Measurements from ENCODE around the gene KIAA0319L.

Gene KIAA0319L

GRCh38 chr1:35561972-35562680 is 4.9 kb upstream of the KIAA0319L start:
- DNase-seq, result no peak

GRCh38 chr1:35561297-35561971 is 4.2 kb upstream of the KIAA0319L start:
- no peak for DNase-seq

DNA sequence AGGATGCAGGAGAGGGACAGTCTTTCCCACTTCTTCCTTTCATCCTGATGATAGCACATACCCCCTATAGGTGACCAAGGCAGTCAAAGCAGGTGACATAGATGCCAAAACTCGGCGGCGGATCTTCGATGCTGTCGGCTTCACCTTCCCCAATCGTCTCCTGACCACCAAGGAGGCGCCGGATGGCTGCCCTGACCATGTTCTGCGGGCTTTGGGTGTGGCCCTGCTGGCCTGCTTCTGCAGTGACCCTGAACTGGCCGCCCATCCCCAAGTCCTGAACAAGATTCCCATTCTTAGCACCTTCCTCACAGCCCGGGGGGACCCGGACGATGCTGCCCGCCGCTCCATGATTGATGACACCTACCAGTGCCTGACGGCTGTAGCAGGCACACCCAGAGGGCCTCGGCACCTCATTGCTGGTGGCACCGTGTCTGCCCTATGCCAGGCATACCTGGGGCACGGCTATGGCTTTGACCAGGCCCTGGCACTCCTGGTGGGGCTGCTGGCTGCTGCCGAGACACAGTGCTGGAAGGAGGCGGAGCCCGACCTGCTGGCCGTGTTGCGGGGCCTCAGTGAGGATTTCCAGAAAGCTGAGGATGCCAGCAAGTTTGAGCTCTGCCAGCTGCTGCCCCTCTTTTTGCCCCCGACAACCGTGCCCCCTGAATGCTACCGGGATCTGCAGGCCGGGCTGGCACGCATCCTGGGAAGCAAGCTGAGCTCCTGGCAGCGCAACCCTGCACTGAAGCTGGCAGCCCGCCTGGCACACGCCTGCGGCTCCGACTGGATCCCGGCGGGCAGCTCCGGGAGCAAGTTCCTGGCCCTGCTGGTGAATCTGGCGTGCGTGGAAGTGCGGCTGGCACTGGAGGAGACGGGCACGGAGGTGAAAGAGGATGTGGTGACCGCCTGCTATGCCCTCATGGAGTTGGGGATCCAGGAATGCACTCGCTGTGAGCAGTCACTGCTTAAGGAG is 3.3 kb upstream of the KIAA0319L start:
- no peak for DNase-seq

DNA sequence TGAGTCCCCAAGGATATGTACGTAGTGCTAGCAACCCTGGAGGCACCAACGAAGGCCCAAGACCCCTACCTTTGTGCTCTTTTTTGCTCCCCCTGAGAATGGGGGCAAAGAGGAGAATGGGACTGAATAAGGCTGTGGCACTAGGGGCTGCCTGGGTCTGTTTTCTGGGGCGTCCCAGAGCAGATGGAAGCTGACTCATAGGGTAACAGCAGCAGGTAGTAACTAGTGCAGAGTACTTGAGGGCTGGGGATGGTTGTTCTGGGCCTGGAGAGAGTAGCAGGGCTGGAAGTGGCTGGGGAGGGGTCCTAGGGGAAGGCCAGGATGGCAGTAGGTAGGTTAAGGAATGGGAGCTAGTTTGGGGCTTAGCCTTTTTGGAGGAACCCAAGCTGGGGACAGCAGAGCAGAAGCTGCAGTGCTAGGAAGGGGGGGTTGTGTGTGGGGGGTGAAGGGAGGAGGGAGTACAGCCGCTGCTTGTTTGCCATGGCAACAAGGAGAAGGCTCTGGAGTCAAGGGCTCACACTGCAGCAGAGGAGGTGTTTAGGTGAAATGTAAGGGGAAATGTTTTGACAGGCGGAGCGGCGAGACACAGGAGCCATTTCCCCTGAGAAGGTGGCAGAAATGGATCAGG is 2.2 kb upstream of the KIAA0319L start:
- peak; percentile 30 for DNase-seq

DNA sequence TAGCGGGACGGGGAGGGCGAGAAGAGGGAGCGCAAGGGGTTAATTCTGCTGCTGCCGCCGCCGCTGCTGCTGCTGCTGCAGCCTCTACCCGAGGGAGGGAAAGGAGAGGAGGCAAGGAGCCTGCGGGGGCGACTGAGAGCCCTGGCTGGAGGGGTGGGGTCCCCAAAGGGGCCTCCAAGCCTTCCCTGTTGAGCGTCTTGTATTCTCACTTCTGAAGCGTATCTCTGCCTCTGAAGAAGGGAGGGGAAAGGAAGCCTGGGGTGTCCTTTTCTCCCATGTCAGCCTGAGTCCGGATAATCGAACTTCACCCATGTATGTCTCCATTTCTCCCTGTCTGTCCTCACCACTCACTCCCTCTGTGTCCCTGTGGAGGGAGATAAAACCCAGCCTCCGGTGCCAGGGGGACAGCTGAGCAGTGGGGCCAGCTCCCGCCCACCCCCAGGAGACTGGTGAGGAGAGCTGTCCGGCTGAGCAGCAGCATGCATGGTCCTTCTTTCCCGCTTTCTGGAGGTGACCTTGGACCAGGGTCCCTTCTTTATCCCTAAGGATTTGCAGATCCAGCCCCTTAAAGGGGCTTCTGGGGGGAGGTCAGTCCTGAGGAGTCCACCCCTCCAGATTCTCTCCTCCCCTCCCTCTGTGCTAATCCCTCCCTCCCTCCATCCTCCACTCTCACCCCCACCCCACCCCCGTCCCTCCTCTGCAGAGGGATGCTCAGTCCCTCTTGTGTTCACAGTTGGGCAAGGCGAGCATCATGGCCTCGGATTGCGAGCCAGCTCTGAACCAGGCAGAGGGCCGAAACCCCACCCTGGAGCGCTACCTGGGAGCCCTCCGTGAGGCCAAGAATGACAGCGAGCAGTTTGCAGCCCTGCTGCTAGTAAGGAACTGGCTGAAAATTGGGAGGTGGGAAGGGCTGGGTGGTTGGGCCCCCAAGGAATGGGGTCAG is 1.4 kb upstream of the KIAA0319L start:
- DNase-seq, result no peak

DNA sequence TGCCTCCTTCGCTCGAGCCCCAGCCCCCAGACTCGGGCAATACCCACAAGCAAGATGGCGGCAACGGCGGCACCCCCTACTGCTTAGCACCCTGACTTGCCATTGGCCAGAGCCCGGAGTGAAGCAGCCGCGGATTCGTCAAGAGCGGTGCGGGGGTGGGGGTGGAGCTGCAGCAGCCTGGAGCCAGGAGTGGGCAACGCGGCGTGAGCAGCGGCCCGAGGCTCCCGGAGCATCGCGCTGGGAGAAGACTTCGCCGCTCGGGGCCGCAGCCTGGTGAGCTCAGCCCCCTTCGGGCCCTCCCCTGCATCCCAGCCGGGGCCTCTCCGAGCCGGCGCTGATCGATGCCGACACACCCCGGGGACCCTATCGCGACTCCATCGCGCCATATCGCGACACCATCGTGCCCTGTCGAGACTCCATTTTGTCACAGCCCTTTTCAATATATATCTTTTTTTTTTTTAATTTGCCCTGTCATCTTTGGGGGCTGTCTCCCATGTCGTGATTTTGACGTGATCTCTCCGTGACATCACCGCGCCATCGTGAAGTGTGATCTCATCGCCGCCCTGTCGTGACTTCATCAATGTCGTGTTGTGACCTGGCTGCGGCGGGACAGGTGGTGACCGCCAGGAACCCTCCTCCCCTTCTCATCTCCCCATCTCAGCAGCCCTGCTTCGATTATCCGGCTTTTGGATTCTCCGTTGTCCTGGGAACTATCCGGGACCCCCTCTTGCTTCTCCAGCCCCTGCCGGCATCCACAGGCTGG is 589 bp upstream of the KIAA0319L start, which contains the start of gene NCDN:
TSS of gene NCDN (plus strand) at position 189 of the 763 bp plus-strand sequence. CDS start at position 581, 392 bp downstream.
- peak; percentile 92 for DNase-seq

DNA sequence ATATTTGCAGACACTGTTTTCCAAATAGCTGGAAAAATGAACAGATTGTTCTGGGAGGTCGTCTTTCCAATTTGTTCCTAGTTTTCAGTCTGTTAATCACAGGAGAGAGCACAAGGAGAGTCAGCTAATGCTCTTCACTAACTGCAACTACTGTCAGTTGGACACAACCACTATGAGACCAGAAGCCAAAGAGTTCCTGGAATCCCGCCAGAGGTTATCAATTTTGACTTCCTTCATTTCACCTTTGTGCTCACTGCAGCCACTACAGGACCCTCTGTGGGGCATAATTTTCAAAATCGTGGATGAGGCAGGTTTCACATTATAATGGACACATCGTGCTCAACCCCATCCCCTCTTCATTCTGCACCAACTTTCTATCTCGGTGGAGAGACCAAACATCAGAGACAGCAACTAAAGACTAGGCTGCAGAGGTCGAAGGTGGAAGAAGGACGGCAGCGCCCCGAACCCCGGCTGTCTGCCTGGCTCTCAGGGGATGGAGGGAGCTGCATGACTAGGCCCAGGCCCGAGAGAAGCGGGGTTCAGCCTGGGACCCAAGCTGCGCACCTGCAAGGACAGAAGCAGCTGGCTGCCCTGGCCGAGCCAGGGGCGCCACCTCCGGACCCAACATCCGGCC is 602 bp downstream of the KIAA0319L start:
- DNase-seq, result no peak

DNA sequence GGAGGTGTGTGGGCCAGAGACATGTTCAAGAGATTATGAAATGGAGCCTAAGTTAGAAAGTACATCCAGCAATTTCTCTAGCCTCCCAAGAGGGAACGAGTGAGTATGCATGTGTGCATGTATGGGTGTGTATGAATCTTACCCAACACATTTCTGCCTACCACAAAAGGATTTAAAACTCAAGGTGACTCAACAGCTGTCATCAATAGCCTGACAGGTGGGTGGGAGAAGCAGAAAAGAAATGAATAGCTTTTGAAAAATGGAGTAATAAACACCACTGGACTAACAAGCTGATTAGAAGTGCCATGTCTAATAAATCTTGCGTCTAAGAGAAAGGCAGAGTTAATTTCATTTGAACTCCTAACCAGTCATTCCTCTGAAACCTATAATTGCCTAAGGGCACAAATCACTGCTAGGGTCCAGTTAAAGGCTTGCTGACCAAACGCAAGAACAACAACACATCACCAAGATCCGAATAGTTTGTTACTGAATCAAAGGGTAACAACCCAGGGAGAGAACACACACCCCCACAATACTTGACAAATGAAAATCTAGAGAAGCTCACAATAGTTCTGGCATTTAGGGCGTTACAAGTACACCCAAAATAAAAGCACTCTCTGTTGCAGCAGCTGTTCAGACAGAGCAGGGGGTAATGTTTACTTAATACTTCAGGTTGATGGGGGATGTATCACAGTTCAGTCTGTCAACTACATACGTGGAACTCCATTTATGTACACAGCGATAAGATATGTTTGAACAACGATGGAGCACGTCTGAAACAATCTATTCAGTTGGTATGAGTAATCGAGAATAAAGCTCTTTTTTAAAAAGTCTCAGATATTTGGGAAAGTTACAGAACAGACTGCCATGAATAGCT is 1.4 kb downstream of the KIAA0319L start:
- no peak for DNase-seq

GRCh38 chr1:35555212-35555584 is 2.0 kb downstream of the KIAA0319L start:
- no peak for DNase-seq

GRCh38 chr1:35554266-35555211 is 2.7 kb downstream of the KIAA0319L start:
- no peak for DNase-seq

- no peak for DNase-seq
Measured at GRCh38 chr1:35553851-35554250, 3.4 kb downstream of the KIAA0319L start.

- no peak for DNase-seq
Measured at GRCh38 chr1:35546614-35547013, 10.6 kb downstream of the KIAA0319L start.

- DNase-seq, result peak; percentile 55
Measured at GRCh38 chr1:35544976-35545375, 12.2 kb downstream of the KIAA0319L start.

GRCh38 chr1:35539824-35540261 is 17.4 kb downstream of the KIAA0319L start:
- no peak for DNase-seq

- DNase-seq, result peak; percentile 21
Measured at GRCh38 chr1:35539073-35539823, 18.0 kb downstream of the KIAA0319L start.

- DNase-seq, result no peak
Measured at GRCh38 chr1:35537806-35538205, 19.4 kb downstream of the KIAA0319L start.

DNA sequence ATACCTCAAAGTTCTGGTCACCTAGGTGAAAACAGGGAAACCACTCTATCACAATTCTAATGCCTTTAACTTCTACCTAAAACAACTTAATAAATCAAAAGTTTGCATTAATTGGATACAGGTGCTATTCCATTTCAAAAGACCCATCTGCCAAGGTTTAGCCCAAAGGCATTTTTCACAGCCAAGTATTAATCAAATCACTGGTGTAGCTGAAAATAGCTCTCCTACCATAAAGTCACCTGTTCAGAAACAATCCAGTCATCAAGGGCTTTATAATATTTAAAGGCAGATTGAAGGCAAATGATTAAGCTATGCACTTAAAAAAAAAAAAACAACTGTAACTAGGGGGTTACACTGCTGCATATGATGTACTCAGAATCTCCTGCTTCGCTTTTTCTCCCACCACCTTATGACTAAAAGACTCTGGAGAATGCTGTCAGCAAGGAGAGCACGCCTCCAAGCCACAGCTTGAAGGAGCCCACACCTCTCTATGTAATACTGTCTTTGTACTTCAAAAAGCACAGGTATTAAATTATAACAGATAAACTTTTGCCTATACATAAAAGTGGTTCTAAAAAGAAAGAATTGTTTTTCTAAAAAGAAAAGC is 20.5 kb downstream of the KIAA0319L start:
- DNase-seq, result no peak
